ENCODE measurements around the gene ADARB2.

ADARB2 gene

DNA sequence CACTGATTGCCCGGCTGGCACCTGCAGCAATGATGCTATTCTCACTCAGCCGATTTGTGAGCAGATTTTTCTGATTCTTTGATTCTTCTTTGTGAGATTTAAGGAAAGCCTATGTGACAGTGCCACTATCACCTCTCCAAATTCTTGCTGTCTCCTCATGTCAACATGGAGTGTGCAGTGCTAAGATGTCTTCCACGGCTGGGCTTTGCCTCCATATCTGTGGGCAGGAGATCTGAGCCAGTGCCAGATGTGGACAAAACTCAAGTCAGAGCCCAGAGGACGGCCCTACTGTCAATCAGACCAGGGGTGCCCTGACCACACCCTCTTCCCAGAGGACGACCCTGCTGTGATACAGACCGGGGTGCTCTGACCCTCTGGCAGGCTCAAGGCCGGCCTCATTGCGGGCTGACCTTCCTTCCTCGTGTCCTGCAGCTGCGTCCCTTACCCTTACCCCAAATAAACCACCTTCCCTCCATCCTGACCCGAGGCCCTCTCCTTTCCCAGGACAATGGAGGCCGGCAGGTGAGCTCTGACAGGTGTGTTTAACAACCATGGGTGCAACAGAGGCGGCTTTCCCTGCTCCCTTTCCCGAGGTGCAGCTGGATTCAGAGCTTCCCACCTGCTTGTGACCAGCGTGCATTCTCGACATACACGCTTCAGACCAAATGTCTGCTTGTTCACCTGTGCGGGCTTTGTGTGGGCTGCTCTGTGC is 221.4 kb downstream of the ADARB2 start:
- in situ Hi-C loops (cut with MboI; ENCODE audit: low sequenced_read_pairs, unreplicated experiment), result no loop called here
- TF ChIP-seq, protein P1, sequence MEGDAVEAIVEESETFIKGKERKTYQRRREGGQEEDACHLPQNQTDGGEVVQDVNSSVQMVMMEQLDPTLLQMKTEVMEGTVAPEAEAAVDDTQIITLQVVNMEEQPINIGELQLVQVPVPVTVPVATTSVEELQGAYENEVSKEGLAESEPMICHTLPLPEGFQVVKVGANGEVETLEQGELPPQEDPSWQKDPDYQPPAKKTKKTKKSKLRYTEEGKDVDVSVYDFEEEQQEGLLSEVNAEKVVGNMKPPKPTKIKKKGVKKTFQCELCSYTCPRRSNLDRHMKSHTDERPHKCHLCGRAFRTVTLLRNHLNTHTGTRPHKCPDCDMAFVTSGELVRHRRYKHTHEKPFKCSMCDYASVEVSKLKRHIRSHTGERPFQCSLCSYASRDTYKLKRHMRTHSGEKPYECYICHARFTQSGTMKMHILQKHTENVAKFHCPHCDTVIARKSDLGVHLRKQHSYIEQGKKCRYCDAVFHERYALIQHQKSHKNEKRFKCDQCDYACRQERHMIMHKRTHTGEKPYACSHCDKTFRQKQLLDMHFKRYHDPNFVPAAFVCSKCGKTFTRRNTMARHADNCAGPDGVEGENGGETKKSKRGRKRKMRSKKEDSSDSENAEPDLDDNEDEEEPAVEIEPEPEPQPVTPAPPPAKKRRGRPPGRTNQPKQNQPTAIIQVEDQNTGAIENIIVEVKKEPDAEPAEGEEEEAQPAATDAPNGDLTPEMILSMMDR (IDR thresholded peaks at IDR 0.05; ENCODE audit: borderline replicate concordance, control extremely low read depth, extremely low read depth, insufficient read depth, missing control alignments), result no peak
- DNase-seq (ENCODE audit: low spot score), result no peak

DNA sequence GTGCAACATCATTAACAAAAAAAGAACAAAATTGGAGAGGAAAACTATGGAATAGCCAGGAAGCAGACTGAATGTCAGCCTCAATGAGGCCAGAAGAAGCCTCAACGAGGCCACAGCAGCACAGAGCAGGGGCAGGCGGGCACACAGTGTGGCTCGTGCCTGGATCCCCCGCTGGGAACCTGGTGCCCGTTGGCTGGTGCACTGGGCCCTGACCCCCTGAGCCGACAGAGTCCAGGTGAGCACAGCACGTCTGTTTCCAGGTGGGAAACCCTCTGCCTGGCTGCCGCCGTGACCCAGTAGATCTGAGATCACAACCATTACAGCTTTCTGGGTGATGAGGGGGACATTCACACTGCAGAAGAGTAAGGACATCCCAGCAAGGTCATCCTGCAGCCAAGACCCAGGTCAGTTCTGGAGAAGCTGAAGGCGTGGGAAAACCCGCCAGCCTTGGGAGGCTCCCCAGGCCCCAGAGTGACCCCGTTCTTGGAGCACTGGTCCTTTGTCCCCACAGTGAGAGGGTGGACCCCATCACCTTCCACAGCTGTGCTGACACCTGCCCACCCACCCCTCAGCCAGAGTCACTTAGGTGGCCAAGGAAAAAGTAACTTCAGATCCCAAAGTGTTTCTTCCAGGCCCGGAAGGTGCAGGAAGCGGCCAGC is 222.1 kb downstream of the ADARB2 start:
- in situ Hi-C loops (cut with MboI; ENCODE audit: low sequenced_read_pairs, unreplicated experiment), result no loop called here

DNA sequence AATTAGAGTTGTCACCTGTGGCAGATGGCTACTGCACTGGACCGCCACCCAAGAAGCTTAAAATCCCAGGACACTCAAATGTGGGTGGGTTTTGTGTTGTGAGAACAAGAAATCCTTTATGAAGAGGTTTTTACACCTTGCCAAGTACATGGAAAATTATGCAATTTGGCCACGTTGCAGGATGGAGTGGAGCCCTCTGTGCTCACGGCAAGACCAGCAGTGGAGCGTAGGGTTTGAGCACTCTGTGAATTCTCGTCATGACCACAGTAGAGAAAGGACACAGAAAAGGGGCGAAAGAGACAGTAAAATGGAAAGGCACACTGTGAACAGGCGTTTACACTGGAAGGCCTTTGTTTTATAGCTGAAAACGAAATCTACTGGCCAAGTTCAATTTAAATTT is 222.6 kb downstream of the ADARB2 start:
- in situ Hi-C loops (cut with MboI; ENCODE audit: low sequenced_read_pairs, unreplicated experiment), result no loop called here
- DNase-seq (ENCODE audit: low spot score), result no peak
- TF ChIP-seq, protein P1 (IDR thresholded peaks at IDR 0.05; ENCODE audit: borderline replicate concordance, control extremely low read depth, extremely low read depth, insufficient read depth, missing control alignments), result no peak

More for the DNA sequence above, 222.1 kb downstream of the ADARB2 start:
- TF ChIP-seq, protein P1 (IDR thresholded peaks at IDR 0.05; ENCODE audit: borderline replicate concordance, control extremely low read depth, extremely low read depth, insufficient read depth, missing control alignments), result no peak
- no peak for DNase-seq (ENCODE audit: low spot score)

DNA sequence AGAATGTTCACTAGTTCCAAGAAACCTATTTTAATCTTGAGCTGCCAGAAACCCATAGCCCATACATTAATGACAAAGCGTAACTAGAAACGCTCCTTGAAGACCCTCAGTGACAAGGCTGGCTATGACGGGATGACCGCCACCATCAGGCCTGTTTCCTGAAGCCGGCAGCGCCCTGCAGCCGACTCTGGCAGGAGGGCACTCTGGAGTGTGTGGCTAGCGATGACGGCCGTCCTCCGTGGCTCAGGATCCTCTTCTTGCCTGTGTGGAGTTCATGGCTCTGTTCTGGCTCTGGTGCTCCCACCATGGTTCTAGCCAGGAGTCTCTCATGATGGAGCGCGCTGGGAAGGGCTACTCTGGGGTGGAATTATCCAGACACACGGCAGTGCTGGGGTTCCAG is 224.1 kb downstream of the ADARB2 start:
- TF ChIP-seq, protein P1 (IDR thresholded peaks at IDR 0.05; ENCODE audit: borderline replicate concordance, control extremely low read depth, extremely low read depth, insufficient read depth, missing control alignments), result no peak
- DNase-seq (ENCODE audit: low spot score), result no peak
- in situ Hi-C loops (cut with MboI; ENCODE audit: low sequenced_read_pairs, unreplicated experiment), result no loop called here

DNA sequence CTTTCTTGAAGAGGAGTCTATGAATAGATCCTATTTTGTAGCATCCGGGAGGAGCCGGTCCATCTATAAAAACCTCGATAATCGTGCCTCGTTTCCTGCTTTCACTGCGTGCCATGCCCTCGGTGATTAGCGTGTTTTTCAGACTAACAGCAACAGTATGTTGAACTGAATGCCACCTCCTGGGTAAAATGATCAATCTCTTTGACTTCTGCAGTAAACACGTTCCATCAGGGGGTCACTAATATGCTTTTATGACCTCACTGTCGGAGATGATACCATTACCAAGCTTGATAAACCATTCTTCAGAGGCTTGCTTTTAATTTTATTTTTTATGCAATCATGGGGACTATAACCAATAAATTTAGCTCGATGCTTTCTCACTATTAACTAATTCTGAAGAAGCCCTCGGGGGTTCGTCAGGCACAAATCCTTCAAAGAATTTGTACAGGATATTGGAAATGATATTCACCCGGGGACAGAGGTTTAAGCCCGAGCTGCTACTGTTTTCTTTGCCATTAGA is 228.3 kb downstream of the ADARB2 start:
- no peak for DNase-seq (ENCODE audit: low spot score)
- in situ Hi-C loops (cut with MboI; ENCODE audit: low sequenced_read_pairs, unreplicated experiment), result no loop called here

DNA sequence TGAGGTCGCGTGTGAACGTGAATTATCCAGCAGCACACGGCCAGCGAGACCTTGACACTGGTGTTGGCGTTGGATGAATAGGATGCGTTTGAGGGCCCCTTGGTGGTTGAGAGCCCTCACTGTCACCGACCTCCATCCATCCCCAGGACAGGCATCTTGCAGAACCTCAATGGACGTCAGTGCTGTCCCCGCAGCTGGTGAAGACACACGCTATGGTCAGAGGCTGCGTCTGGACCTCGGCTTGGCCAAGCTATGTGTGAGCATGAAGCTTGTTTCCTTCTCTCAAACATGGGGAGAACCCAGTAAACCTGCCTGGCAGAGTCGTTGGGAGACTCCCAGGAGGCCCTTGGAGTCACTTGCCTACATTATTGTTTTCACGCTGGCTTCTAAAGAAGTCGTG is 229.2 kb downstream of the ADARB2 start:
- TF ChIP-seq, protein P1 (IDR thresholded peaks at IDR 0.05; ENCODE audit: borderline replicate concordance, control extremely low read depth, extremely low read depth, insufficient read depth, missing control alignments), result no peak
- in situ Hi-C loops (cut with MboI; ENCODE audit: low sequenced_read_pairs, unreplicated experiment), result no loop called here
- no peak for DNase-seq (ENCODE audit: low spot score)

More for the DNA sequence above, 228.3 kb downstream of the ADARB2 start:
- TF ChIP-seq, protein P1 (IDR thresholded peaks at IDR 0.05; ENCODE audit: borderline replicate concordance, control extremely low read depth, extremely low read depth, insufficient read depth, missing control alignments), result no peak

Data from GM13976 (cell line).